ENCODE measurements around the gene ZNF699.
"Not testable (repeated sequence)": the region's sequence is repeated elsewhere in the genome, so short reads cannot be mapped to it uniquely, and the experiment has no call there.

Gene ZNF699

GRCh38 chr19:9283485-9283884 lies 26.2 kb downstream of the ZNF699 start:
- DNase-seq: not testable (repeated sequence)

- DNase-seq: no peak
Observed at GRCh38 chr19:9251236-9251635, 58.4 kb downstream of the ZNF699 start.

- DNase-seq: no peak
Observed at GRCh38 chr19:9250630-9251029, 59.0 kb downstream of the ZNF699 start, which contains the start of gene OR7E24. TSS of gene OR7E24 (plus strand) at chr19:9250930. CDS start at chr19:9251044, 114 bp downstream.

All from NCI-H146 (cell line).